GM12874 (cell line): ENCODE measurements around the gene MMD2.

Experiments used
- TF ChIP-seq, protein P1 (sequence below): IDR thresholded peaks from 2 replicates; pipeline ENCODE4 v1.5.1; 2011; ENCODE audit warnings: low read depth, mild to moderate bottlenecking, control low read depth, low read length, moderate library complexity; ENCODE audit not compliant: insufficient read depth

Gene MMD2

DNA sequence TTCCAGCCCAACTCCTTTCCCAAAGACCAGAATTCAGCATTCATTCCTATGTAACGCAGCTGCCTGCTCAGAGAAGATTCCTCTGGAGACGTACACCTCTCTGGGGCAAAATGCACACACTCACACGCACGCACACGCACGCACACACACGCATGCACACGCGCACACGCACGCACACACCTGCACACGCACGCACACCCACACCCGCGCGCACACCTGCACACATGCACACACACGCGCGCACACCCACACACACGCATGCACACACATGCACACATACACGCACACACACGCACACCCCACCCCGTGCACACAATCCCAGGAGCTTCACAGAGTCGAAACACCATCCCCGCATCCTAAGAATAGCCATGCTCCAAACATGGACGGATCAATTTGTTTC, 13.0 kb downstream of the MMD2 start:
- TF ChIP-seq, protein P1, sequence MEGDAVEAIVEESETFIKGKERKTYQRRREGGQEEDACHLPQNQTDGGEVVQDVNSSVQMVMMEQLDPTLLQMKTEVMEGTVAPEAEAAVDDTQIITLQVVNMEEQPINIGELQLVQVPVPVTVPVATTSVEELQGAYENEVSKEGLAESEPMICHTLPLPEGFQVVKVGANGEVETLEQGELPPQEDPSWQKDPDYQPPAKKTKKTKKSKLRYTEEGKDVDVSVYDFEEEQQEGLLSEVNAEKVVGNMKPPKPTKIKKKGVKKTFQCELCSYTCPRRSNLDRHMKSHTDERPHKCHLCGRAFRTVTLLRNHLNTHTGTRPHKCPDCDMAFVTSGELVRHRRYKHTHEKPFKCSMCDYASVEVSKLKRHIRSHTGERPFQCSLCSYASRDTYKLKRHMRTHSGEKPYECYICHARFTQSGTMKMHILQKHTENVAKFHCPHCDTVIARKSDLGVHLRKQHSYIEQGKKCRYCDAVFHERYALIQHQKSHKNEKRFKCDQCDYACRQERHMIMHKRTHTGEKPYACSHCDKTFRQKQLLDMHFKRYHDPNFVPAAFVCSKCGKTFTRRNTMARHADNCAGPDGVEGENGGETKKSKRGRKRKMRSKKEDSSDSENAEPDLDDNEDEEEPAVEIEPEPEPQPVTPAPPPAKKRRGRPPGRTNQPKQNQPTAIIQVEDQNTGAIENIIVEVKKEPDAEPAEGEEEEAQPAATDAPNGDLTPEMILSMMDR: no peak

DNA sequence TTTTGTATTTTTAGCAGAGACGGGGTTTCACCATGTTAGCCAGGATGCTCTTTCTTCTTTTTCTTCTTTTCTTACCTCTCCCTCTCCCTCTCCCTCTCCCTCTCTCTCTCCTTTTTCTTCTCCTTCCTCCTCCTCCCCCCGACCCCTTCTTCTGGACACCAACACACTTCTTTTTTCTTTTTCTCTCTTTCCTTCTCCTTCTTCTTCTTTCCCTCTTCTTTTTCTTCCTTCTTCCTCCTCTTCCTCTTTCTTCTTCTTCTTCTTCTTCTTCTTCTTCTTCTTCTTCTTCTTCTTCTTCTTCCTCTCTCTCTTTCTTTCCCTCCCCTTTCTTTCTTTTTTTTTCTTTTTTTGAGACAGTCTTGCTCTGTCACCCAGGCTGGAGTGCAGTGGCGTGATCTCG, 14.0 kb downstream of the MMD2 start:
- TF ChIP-seq, protein P1: no peak

DNA sequence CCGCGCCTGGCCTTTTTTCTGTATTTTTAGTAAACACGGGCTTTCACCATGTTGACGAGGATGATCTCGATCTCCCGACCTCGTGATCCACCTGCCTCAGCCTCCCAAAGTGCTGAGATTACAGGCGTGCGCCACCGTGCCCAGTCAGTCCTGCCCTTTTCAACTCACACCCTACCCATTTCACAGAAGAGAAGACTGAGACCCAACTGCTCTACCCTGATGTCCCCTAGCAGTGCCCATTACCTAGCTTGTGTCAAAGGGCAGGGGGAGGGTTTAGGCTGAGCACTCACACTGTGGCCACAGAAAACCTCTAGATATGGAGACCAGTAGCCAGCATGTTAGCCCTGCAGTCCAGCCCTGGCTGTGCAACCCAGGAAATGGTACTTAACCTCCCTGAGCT, 15.7 kb downstream of the MMD2 start:
- TF ChIP-seq, protein P1: no peak

DNA sequence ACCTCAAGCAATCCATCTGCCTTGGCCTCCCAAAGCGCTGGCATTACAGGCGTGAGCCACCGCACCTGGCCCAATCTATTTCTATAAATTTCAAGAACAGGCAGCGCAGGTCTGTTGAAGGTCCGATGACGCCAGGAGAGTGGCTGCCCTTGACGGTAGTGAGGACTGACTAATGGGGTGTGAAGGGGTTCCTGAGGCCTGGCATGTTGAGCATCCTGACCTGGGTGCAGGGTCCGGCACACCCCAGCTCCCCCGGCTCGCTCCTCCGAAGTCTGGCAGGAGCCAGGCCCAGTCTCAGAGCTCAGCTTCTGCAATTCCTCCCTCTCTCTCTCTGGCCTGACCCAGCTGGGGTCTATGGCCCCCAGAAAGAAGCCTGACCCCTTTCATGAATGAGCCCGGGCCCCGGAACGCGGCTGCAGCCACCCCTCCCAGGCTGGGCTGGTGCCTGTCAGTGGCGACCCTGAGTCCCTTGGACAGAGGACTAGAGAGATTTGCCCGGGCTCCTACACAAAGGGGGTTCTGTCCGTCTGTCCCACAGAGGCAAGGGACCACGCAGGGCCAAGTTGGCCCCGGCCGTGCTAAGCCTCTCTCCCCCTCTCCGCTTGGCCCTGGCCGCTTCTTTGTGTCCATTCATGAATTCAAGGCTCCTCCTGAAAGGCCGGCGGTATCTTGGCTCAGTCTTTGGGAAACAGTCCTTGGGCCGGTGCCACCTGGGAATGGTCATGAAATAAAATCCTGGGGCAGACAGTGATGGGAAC, 18.8 kb downstream of the MMD2 start:
- TF ChIP-seq, protein P1: no peak

DNA sequence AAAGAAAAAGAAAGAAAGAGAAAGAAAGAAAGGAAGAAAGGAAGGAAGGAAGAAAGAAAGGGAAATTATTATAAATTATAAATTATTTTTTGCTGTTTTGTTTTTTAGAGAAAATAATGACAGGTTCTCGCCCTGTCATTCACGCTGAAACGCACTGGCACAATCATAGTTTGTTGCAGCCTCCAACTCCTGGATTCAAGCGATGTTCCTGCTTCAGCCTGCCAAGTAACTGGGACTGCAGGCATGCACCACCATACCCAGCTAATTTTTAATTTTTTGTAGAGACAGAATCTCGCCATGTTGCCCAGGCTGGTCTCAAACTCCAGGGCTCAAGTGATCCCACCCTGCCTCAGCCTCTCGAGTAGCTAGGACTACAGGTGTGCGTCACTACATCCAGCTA, 21.6 kb downstream of the MMD2 start:
- TF ChIP-seq, protein P1: no peak

DNA sequence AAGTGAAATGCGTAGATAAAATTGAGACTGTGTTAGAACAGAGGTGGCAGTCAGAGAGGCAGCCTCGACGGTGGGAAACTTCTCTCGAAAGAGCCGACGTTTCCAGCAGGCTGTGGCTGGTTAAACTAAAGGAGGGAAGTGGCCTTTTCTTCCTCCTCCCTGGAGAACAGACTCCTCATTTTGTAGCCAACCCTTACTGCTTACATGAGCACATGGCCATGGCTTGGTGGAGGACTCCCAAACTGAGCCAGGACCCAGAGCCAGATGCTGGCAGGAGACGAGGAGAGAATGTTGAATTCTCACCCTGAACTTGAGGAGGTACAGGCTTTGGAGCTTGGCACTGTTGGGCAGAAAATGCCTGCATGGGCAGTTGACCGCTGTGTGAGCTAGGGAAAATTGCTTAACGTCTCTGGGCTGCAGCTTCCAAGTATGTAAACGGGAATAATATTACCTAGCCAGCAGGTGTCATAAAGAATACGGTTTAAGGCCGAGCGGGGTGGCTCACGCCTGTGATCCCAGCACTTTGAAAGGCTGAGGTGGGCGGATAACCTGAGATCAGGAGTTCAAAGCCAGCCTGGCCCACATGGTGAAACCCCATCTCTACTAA, 24.5 kb downstream of the MMD2 start:
- TF ChIP-seq, protein P1: no peak

DNA sequence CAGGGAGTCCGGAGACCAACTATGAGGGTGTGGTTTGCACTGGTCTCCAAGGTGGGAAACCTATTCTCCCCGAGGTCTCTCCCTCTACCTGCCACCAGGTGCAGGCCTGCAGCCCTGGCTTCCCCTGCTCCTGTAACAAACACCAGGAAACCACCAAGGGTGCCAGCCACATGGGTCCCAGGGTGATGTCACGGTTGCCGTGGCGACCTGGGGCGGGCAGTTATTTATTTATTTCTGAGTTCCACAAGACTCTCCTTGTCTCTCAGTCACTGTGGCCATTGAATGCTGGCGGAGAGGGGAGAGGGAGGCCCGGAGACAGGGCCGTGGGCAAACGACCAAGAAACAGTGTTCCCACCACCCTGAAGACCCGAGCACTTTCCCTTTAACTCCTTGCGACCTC, 27.0 kb downstream of the MMD2 start:
- TF ChIP-seq, protein P1: no peak
